Measurements from ENCODE around the gene CCDC8. TPM values are rescaled to one million over a fixed set of nuclear protein-coding genes. Genes with fewer than 3 reads are reported as not detected.
"Not testable (repeated sequence)": the region's sequence is repeated elsewhere in the genome, so short reads cannot be mapped to it uniquely, and the experiment has no call there.

Gene CCDC8, protein sequence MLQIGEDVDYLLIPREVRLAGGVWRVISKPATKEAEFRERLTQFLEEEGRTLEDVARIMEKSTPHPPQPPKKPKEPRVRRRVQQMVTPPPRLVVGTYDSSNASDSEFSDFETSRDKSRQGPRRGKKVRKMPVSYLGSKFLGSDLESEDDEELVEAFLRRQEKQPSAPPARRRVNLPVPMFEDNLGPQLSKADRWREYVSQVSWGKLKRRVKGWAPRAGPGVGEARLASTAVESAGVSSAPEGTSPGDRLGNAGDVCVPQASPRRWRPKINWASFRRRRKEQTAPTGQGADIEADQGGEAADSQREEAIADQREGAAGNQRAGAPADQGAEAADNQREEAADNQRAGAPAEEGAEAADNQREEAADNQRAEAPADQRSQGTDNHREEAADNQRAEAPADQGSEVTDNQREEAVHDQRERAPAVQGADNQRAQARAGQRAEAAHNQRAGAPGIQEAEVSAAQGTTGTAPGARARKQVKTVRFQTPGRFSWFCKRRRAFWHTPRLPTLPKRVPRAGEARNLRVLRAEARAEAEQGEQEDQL
- polyA plus RNA-seq (ENCODE audit: insufficient read length) = 63.1 TPM

DNA sequence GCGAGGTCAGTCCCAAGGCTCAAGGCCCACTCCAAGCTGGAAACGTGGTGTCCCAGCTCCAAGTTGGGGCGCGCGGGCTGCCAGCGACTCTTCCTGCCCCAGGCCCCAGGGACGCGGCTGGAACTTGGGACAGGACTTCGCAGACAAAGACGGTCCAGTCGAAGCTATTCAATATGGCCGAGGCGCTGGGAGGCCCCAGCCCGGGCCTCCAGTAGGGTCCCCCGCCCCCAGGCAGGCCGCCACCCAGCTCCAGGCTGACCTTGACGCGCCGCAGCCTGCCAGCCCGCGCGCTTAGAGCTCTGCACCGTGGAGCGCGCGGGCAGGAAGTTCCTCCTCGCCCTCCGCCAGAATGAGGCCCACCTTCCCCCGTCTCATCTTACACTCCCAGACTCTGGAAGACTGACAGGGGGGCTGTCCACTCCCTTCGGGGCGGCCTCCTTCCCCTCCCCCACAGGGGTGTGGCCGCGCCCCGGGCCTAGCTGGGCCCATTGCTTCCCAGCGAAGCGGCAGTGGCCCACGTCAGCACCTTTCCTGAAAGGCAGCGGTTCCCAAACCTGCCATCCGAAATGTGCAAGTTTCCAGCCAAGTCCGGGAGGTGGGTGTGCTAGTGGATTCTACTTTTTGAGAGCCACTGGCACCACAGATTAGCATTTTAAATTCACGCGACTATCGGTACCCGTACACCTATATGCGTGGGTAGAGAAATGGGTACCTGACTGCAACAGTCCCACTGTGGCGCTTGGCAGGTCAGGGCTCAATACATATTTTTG lies at the start of gene CCDC8:
Gene CCDC8, minus strand, starts transcription at position 303 of the 770 bp plus-strand sequence. CDS start 754 bp downstream, outside the sequence.
- peak; percentile 86 for DNase-seq (ENCODE audit: low read depth)

DNA sequence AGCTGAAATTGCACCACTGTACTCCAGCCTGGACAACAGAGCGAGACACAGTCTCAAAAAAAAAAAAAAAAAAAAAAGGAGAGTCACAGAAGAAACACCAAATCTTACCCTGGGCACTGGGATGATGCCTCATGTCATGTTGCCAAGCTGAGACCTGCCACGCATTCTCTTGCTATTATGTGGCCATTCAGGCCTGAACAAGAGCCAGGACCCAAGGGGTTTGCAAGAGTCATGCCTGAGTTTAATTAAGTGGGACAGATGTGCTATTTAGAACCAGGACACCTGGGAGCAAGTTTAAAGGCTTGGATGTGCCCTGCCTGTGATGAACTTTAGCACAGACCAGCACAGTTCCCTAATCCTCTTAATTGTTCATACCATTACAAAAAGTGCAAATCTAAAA lies 48.2 kb upstream of the CCDC8 start:
- DNase-seq (ENCODE audit: low read depth) = no peak

DNA sequence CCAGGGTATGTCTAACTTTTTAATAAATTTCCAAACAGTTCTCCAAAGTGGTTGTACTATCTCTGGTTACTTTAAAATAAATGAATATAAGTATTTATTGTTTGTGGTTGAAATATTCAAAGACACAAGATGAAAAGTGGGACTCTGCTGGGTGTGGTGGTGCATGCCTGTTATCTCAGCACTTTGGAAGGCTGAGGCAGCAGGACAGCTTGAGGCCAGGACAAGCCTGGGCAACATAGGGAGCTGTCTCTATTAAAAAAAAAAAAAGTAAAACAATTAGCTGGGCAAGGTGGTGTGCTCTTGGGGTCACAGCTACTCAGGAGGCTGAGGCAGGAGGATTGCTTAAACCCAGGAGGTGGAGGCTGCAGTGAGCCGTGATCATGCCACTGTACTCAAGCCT lies 47.6 kb upstream of the CCDC8 start:
- no peak for DNase-seq (ENCODE audit: low read depth)

DNA sequence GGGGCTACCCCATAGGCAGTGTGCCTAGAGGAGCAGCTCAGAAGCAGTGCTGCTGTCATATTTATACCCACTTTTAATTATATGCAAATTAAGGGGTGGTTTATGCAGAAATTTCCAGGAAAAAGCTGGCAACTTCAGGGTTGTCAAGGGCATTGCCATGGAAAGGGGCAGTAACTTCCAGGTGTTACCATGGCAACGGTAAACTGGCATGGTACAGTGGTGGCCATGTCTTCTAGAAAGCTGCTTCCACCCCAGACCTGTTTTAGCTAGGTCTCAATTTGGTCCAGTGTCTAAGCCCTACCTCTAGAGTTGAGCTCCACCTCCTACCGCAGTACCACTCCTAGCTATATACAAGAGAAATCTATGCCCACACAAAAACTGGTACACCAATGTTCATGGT lies 46.7 kb upstream of the CCDC8 start:
- no peak for DNase-seq (ENCODE audit: low read depth)

DNA sequence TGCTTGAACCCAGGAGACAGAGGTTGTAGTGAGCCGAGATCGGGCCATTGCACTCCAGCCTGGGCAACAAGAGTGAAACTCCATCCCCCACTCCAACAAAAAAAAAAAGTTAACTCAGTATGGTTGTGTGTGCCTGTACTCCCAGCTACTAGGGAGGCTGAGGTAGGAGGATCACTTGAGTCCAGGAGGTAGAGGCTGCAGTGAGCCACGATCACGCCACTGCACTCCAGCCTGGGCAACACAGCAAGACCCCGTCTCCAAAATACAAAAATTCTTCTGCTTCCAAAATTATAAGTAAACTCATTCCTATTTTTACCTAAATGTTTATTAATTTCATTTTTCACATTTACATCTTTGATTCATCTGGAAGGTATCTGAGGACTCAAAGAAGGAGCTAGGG lies 43.6 kb upstream of the CCDC8 start:
- no peak for DNase-seq (ENCODE audit: low read depth)

DNA sequence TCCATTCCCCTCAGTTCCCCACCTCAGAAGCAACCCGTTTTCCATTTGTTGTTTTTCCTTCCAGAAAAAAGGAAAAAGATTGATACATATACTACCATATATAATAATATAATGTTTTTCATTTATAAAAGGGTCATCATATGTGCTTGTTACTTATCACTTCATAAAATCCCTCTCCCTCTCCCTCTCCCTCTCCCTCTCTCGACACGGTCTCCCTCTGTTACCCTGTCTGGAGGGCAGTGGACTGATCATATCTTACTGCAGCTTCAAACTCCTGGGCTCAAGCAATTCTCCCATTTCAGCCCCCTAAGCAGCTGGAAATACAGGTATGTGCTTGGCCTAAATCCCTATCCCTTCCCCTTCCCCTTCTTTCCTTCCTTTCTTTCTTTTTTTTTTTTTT lies 40.9 kb upstream of the CCDC8 start:
- no peak for DNase-seq (ENCODE audit: low read depth)

DNA sequence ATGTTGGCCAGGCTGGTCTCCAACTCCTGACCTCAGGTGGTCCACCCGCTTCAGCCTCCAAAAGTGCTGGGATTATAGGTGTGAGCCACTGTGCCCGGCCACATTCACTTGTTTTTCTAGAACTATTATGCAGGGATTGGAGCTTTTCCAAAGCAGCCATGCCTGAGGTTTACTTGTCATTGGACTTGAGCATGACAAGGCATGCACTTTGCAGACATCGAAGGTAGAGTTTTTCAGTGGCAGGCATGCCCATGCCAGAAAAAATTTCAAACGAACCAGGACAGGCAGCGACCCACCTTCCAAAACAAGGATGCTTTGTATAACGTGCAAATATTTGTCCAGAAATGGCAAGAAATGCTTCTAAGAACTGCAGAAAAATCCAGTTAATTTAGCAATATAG lies 40.3 kb upstream of the CCDC8 start:
- DNase-seq (ENCODE audit: low read depth) = no peak

DNA sequence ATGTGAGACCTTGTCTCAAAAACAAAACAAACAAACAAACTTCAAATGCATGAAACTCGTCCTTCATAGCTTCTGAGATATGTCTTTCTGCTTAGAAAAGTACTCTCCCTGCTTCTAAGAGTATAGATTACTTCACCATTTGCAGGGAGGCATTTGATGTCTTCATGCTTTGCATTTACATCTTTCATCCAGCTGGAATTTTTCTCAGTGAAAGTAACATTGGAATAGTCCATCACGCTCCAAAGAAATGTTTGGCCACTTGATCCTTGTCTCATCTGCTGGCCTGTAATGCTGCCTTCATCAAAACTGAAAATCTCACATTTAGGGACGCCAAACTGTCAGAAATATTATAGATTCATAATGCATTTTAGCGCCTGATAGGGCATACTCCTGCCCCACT lies 38.8 kb upstream of the CCDC8 start:
- DNase-seq (ENCODE audit: low read depth) = no peak

DNA sequence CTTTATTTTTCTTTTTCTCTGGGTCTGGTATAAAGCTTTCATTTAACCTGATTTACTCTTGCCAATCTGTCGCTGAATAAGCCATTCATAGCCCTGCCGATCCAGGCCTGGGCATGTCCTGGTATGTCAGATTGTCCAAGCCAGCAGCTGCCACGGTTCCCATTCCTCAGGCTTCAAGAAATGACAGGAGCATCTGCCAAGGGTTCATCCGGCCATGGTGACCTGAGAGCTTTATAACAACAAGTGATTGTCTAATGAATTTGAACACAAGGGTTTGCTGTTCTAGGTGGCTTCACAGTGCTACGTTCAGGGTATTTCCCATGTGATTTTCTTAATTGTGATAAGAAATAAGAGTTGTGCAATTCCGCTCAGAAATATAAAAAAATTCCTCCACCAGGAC lies 38.0 kb upstream of the CCDC8 start:
- DNase-seq (ENCODE audit: low read depth) = no peak

DNA sequence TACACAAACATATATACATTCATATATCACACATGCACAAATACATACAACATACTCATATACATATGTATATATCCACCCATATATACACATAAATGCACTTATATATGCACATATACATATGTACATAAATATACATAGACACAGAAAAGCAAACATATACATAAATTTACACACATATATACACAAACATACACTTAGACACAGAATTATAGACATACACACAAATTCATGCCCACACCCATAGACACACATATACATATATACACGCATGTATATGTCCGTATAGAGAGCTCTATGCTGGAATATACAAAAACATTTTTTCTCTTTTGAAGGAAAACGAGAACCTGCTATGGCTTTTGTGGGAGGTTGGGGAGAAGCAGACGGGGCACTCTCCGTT lies 37.4 kb upstream of the CCDC8 start:
- DNase-seq (ENCODE audit: low read depth) = no peak

DNA sequence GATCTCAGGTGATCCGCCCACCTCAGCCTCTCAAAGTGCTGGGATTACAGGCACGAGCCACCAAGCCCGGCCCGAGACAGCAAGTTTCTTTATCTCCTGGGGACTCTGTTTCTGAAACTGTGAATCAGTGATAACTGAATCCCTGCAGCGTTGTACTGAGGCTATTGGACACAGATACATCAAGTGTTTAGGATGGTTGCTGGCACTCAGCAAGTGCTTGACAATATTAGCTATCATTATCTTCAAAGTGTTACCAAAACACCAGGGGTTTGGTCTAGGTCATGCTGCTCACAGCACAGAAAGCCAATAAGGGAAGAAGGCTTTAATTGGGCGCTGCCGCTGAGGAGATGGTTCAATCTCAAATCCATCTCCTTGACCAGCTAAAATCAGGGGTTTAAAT lies 35.9 kb upstream of the CCDC8 start:
- DNase-seq (ENCODE audit: low read depth) = no peak

DNA sequence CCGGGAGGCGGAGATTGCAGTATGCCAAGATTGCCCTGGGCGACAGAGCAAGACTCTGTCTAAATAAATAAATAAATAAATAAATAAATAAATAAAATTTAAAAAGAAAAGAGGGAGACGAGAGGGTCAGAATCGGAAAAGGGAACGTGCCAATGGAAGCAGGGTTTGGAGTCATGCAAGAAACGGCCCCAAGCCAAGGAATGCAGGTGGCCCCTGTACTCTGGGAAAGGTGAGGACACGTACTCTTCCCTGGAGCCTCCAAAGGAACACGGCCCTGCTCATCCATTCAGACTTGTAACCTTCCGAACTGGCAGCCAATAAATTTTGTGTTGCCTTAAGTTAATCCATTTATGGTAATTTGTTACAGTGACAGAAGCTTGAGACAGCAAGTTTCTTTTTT lies 35.2 kb upstream of the CCDC8 start:
- DNase-seq (ENCODE audit: low read depth) = no peak

DNA sequence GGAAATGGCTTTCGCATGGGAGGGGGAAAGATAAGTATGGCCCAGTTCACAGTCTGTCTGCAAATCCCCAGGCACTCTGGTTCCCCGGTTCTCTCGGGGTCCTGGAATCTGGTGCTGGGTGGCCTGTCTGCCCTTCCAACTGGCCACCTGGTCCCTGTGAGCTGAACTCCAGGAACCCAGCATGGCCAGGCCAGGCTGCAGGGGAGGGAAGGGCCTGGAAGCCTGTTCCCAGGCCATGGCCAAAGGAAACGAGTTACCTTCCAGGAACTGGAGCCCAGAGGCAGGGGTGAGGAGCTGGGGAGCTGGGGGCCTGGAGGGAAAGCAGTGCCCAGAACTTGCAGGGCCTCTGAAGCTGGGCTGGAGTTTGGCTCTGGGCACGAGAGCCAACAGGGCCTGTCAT lies 34.5 kb upstream of the CCDC8 start:
- DNase-seq (ENCODE audit: low read depth) = no peak

DNA sequence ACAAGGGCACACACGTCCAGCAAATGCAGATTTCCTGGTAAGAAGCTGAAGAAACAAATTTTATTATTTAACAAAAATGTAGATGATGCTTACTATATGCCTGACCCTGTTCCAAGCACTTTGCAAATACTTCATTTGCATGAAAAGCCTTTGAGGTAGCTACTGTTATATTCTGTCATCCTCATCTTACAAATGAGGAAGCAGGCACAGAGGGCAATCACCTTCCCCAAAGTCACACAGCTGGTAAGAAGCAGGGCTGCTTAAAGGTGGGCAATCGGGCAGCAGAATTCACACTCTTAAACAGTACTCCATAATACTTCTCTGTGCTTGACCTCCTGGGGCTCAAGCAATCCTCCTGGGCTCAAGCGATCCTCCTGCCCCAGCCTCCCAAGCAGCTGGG lies 33.6 kb upstream of the CCDC8 start:
- DNase-seq (ENCODE audit: low read depth) = no peak

DNA sequence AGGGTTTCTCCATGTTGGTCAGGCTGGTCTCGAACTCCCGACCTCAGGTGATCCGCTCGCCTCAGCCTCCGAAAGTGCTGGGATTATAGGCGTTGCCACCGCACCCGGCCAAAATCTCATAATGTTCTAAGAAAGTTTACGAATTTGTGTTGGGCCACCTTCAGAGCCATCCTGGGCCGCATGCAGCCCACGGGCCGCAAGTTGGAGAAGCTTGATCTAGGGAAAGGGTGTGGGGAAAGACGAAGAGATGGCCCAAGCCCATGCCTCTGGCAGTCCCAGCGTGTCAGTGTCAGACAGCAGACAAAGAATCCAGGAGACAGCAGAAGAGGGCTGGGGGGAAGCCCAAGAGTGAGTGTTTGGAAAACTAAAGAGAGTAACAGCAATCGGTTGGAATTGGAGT lies 32.7 kb upstream of the CCDC8 start:
- no peak for DNase-seq (ENCODE audit: low read depth)

DNA sequence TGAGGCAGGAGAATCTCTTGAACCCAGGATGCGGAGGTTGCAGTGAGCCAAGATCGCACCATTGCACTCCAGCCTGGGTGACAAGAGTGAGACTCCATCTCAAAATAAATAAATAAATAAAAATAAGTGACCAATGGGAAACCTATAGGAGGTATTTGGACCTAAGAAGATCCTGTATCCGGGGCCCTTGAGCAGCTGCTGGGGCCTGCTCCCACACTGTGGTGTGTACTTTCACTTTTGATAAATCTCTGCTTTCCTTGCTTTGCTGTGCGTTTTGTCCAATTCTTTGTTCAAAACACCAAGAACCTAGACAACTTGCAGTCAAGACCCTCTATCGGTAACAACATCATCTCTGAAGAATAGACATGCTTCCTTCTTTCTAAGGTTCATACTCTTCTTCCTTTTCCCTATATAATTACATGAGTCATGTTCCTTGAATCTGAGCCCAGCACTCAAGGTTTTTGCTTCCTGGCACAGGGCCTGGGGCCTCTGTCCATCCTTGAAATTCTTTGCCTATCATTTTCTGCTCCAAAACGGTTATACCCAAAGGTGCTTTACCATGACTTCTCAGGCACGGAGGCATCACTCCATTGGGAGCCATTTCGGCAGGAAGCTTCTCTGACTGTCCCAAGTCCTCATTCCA lies 29.6 kb upstream of the CCDC8 start:
- DNase-seq (ENCODE audit: low read depth) = no peak

DNA sequence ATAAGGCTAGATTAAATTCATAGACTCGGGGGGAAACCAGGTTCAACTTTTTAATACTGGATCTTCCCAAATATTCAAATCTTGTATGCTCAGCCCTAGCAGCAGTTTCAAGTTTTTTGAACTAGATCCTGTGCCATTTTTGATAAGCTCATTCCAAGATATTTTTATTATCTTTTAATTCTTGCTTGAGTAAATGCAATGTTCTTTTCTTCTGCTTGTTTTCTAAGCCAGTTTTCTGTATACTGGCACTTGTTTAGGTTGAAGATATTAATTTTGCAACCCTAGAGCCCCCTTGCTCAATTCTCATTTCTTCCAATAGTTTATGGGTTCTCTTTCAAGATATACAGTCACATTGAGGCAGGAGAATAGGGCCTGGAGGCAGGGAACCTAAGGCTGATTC lies 28.5 kb upstream of the CCDC8 start:
- no peak for DNase-seq (ENCODE audit: low read depth)

DNA sequence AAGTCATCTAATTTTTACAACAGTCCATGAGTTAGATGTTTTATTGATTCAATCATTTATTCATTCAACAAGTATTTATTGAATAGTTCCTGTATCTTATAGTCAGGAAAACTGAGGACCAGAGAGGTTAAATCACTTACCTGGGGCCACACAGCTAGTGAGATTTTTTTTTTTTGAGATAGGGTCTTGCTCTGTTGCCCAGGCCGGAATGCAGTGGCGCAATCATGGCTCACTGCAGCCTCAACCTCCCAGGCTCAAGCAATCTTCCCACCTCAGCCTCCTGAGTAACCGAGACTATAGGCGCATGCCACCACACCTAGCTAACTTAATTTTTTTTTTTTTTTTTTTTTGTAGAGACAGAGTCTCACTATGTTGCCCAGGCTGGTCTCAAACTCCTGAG lies 22.3 kb upstream of the CCDC8 start:
- DNase-seq (ENCODE audit: low read depth) = not testable (repeated sequence)

DNA sequence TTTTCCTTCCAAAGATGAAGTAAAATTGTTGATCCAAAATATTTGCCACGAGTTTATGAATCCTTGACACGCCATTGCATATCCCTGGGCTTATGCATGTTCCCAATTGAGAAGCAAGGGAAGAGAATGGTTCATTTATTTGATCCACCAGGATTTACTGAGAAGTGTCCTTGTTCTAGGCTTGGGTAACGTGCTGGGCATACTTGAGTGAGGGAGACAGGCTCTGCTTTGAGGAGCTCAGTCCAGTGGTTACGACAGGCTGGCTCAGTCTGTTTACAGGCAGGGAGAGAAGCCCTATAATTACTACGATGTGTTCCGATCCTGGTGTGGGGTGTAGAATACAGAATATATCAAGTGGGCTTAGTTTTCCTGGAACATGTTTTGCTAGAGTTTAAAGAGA lies 21.6 kb upstream of the CCDC8 start:
- no peak for DNase-seq (ENCODE audit: low read depth)

DNA sequence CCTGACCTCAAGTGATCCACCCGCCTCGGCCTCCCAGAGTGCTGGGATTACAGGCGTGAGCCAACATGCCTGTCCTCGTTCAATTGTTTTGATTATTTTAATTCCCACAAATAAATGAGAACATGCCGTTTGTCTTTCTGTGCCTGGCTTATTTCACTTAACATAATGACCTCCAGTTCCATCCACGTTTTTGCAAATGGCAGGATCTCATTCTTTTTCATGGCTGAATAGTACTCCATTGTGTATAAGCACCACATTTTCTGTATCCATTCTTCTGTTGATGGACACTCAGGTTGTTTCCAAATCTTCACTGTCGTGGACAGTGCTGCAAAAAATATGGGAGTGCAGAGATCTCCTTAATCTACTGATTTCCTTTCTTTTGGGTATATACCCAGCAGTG lies 20.1 kb upstream of the CCDC8 start:
- DNase-seq (ENCODE audit: low read depth) = not testable (repeated sequence)

DNA sequence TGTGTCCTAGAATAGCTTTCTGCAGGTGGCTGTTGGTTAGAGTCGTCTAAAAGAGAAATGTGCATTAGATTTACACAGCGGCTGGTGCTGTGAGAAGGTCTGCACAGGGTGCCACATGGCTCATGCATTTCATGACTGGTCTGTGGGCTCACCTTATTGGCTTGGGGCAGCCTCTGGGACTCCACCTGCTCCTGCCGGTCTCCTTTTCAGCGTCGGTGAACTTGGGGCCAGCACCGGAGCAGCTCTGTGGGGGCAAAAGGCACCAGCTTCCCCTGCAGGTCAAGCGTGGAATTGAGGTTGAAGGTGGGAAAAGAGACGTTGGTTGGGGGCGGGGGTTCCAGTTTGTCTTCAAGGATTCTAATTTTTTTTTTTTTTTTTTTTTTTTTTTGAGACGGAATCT lies 18.5 kb upstream of the CCDC8 start:
- DNase-seq (ENCODE audit: low read depth) = no peak

DNA sequence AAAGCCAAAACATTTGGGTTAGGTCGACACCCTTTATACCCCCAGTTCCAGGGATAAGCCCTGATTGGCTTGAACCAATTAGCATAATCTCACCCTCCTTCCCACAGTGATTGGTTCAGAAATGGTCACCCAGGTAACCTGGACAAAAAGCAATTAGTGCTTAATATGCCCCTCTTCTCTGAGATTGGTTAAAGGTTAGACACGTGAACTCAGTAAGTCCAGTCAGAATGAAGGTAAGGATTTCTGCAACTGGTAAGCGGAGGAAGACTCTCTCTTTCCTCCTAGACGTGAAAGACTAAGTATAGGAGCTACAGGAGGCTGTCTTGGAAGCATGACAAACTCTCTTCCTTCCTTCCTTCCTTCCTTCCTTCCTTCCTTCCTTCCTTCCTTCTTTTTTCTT lies 16.6 kb upstream of the CCDC8 start:
- DNase-seq (ENCODE audit: low read depth) = no peak

Measured in forelimb muscle (tissue), 1 donor.